ENCODE measurements around the gene TMEM98.
"Not testable (repeated sequence)": the region's sequence is repeated elsewhere in the genome, so short reads cannot be mapped to it uniquely, and the experiment has no call there.

Gene TMEM98

GRCh38 chr17:32976605-32977004 is 48.7 kb downstream of the TMEM98 start:
- Histone ChIP-seq H3K27me3 (no peaks in the 10 kb centered on the region), H3K4me3 (no peak overlapping the region), H3K36me3 (no peaks in the 10 kb centered on the region), H3K27ac (no peak overlapping the region), H3K4me1 (no peaks in the 10 kb centered on the region), H3K9me3 (peaks cover 0 to 2% (median 0%) of the 10 kb centered on the region in 3 donors)
- TF ChIP-seq CTCF (IDR thresholded peaks at IDR 0.05): no peak
- intact Hi-C loops (cut with DNase I; ENCODE audit: low total_unique reads): no loop called here
- DNase-seq: no peak

- TF ChIP-seq CTCF (IDR thresholded peaks at IDR 0.05): no peak
- H3K36me3 ChIP-seq: no peaks in the 10 kb centered on the region
- H3K27ac ChIP-seq: no peak overlapping the region
- no peak overlapping the region for H3K4me3 ChIP-seq
- H3K4me1 ChIP-seq: no peaks in the 10 kb centered on the region
- H3K9me3 ChIP-seq: peaks cover 0 to 6% (median 0%) of the 10 kb centered on the region in 3 donors
- H3K27me3 ChIP-seq: peaks cover 0 to 3% of the 10 kb centered on the region in 2 donors
- intact Hi-C loops (cut with DNase I; ENCODE audit: low total_unique reads): no loop called here
- no peak for DNase-seq
These were observed 52.3 kb downstream of the TMEM98 start for GRCh38 chr17:32980230-32980629.

- H3K36me3 ChIP-seq; H3K27me3 ChIP-seq; H3K9me3 ChIP-seq; DNase-seq; H3K4me3 ChIP-seq; H3K4me1 ChIP-seq; intact Hi-C loops (cut with DNase I; ENCODE audit: low total_unique reads); H3K27ac ChIP-seq: not testable (repeated sequence)
These were observed 53.7 kb downstream of the TMEM98 start for GRCh38 chr17:32981611-32982010.

- Histone ChIP-seq H3K36me3 (no peaks in the 10 kb centered on the region), H3K4me1 (no peaks in the 10 kb centered on the region), H3K27ac (no peak overlapping the region), H3K4me3 (no peak overlapping the region), H3K27me3 (peaks cover 0 to 3% of the 10 kb centered on the region in 2 donors), H3K9me3 (peaks cover 0 to 11% (median 0%) of the 10 kb centered on the region in 3 donors)
- intact Hi-C loops (cut with DNase I; ENCODE audit: low total_unique reads): no loop called here
- no peak for DNase-seq
- no peak for TF ChIP-seq CTCF (IDR thresholded peaks at IDR 0.05)
These were observed 57.2 kb downstream of the TMEM98 start for GRCh38 chr17:32985050-32985756.

- H3K9me3 ChIP-seq; H3K4me1 ChIP-seq; intact Hi-C loops (cut with DNase I; ENCODE audit: low total_unique reads); H3K27me3 ChIP-seq; DNase-seq; H3K27ac ChIP-seq; H3K36me3 ChIP-seq; H3K4me3 ChIP-seq: not testable (repeated sequence)
These were observed 59.5 kb downstream of the TMEM98 start for GRCh38 chr17:32987453-32987805.

GRCh38 chr17:32987868-32988267 is 59.9 kb downstream of the TMEM98 start:
- H3K36me3 ChIP-seq; DNase-seq; H3K4me3 ChIP-seq; H3K27ac ChIP-seq; H3K9me3 ChIP-seq; H3K4me1 ChIP-seq; intact Hi-C loops (cut with DNase I; ENCODE audit: low total_unique reads); H3K27me3 ChIP-seq: not testable (repeated sequence)

GRCh38 chr17:32988481-32989101 is 60.6 kb downstream of the TMEM98 start:
- peaks cover 0 to 5% (median 0%) of the 10 kb centered on the region in 3 donors for H3K9me3 ChIP-seq
- intact Hi-C loops (cut with DNase I; ENCODE audit: low total_unique reads): no loop called here
- no peaks in the 10 kb centered on the region for H3K4me1 ChIP-seq
- TF ChIP-seq CTCF (IDR thresholded peaks at IDR 0.05): no peak
- peaks cover 0 to 8% of the 10 kb centered on the region in 2 donors for H3K27me3 ChIP-seq
- H3K27ac ChIP-seq: no peak overlapping the region
- H3K36me3 ChIP-seq: no peaks in the 10 kb centered on the region
- H3K4me3 ChIP-seq: no peak overlapping the region
- DNase-seq: no peak

Measured in tibial artery (tissue), 4 donors.